HepG2 (cell line): Measurements from ENCODE around the gene PXYLP1. TPM values are rescaled to one million over a fixed set of nuclear protein-coding genes. Genes with fewer than 3 reads are reported as not detected.

ENCODE experiments used
- ERF ChIP-seq: IDR thresholded peaks from 2 replicates; pipeline ENCODE4 v1.6.1; 2018; ENCODE audit warnings: missing biosample characterization, missing genetic modification reagents
- GATAD1 ChIP-seq: IDR thresholded peaks from 2 replicates; pipeline ENCODE4 v1.6.1; 2016; ENCODE audit warnings: missing genetic modification reagents, missing compliant biosample characterization
- MIER2 ChIP-seq: IDR thresholded peaks from 2 replicates; pipeline ENCODE4 v1.6.1; 2016; ENCODE audit warnings: missing biosample characterization, missing genetic modification reagents
- PHF21A ChIP-seq: sonication (generic); formaldehyde crosslinking; IDR thresholded peaks from 2 replicates; pipeline ENCODE4 v1.5.0; 2020; ENCODE audit warnings: mild to moderate bottlenecking, missing genetic modification reagents
- SCMH1 ChIP-seq: sonication (generic); formaldehyde crosslinking; IDR thresholded peaks from 2 replicates; pipeline ENCODE4 v1.9.0; 2021; ENCODE audit warnings: missing genetic modification reagents, mild to moderate bottlenecking, borderline replicate concordance
- SP5 ChIP-seq: IDR thresholded peaks from 2 replicates; pipeline ENCODE4 v1.6.1; 2016; ENCODE audit warnings: low read depth, borderline replicate concordance
- ZBTB21 ChIP-seq: sonication (generic); formaldehyde crosslinking; IDR thresholded peaks from 2 replicates; pipeline ENCODE4 v1.4.0; 2020; ENCODE audit warnings: missing genetic modification reagents
- ZNF468 ChIP-seq: sonication (generic); formaldehyde crosslinking; IDR thresholded peaks from 2 replicates; pipeline ENCODE4 v1.8.0; 2022; ENCODE audit warnings: mild to moderate bottlenecking, moderate library complexity, missing genetic modification reagents
- ZNF572 ChIP-seq: sonication (generic); formaldehyde crosslinking; IDR thresholded peaks from 2 replicates; pipeline ENCODE4 v1.5.1; 2020; ENCODE audit warnings: mild to moderate bottlenecking, missing genetic modification reagents
- ZNF670 ChIP-seq: sonication (generic); formaldehyde crosslinking; IDR thresholded peaks from 2 replicates; pipeline ENCODE4 v1.8.0; 2022; ENCODE audit warnings: mild to moderate bottlenecking, missing genetic modification reagents, borderline replicate concordance
- ZNF776 ChIP-seq: sonication (generic); formaldehyde crosslinking; IDR thresholded peaks from 2 replicates; pipeline ENCODE4 v1.4.0; 2020; ENCODE audit warnings: mild to moderate bottlenecking, missing genetic modification reagents
- ZSCAN12 ChIP-seq: sonication (generic); formaldehyde crosslinking; IDR thresholded peaks from 2 replicates; pipeline ENCODE4 v1.9.0; 2021; ENCODE audit warnings: mild to moderate bottlenecking, missing genetic modification reagents
- polyA plus RNA-seq, 8 experiments: library from polyadenylated mRNA; depleted of rRNA in 3 of 8; stranded (reverse) in 7 of 8; unstranded in 1 of 8; fragments of >200 nt; fragmentation: Illumina TruSeq in 4 of 8; extraction: Trizol in 4 of 8; gene quantifications; 2 replicates each; pipeline versions ENCODE4 v1.2.1 to v1.2.3, GENCODE V29; 2011 to 2016; ENCODE audit warnings: low read depth in 4 of 8, missing spikeins in 1 of 8, mixed read lengths in 1 of 8; ENCODE audit not compliant: insufficient read depth in 1 of 8
- total RNA-seq, 5 experiments: library from RNA; depleted of rRNA; stranded (reverse); fragments of >200 nt; fragmentation: Illumina TruSeq; extraction: Trizol; gene quantifications; 2 replicates each; pipeline ENCODE4 v1.2.3, GENCODE V29; 2016; ENCODE audit warnings: low read depth in 1 of 5
- TF ChIP-seq, protein P1 (sequence below): sonication (generic); formaldehyde crosslinking; IDR thresholded peaks from 2 replicates; pipeline ENCODE4 v1.4.0; 2020; ENCODE audit warnings: missing genetic modification reagents, borderline replicate concordance
- TF ChIP-seq, protein P2 (sequence below): sonication (generic); formaldehyde crosslinking; IDR thresholded peaks from 2 replicates; pipeline ENCODE4 v1.5.0; 2020; ENCODE audit warnings: missing genetic modification reagents
- TF ChIP-seq, protein P3 (sequence below): sonication (generic); formaldehyde crosslinking; IDR thresholded peaks from 2 replicates; pipeline ENCODE4 v1.5.0; 2020; ENCODE audit warnings: missing genetic modification reagents
- TF ChIP-seq, protein P4 (sequence below): sonication (generic); formaldehyde crosslinking; IDR thresholded peaks from 2 replicates; pipeline ENCODE4 v1.4.0; 2020; ENCODE audit warnings: missing genetic modification reagents, borderline replicate concordance
- TF ChIP-seq, protein P5 (sequence below), 2 experiments: IDR thresholded peaks; 2 replicates each; pipeline ENCODE4 v1.6.1; 2011 to 2012; ENCODE audit warnings: low read length in 2 of 2, borderline replicate concordance in 1 of 2, low read depth in 1 of 2, mild to moderate bottlenecking in 1 of 2, moderate library complexity in 1 of 2

Gene PXYLP1
- total and polyA plus RNA-seq, 2 of the 13 experiments (the other 11 are each of a cell fraction or from before 2014, with no cell fraction given), result 4.9 to 8.1 TPM

DNA sequence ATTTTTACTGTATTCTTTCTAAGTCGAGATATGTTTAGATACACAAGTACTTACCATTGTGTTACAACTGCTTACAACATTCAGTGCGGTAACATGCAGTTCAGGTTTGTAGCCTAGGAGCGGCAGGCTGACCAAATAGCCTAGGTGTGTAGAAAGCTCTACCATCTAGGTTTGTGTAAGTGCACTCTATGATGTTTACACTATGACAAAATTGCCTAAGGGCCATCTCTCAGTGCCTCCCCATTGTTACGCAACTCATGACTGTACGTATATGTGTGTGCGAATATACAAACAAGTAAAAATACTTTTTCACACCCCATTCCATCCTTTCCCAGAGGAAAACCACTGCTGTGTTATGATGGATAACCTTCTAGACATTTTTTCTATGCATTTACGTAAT, 44.3 kb downstream of the PXYLP1 start (continued):
- TF ChIP-seq, protein P1, sequence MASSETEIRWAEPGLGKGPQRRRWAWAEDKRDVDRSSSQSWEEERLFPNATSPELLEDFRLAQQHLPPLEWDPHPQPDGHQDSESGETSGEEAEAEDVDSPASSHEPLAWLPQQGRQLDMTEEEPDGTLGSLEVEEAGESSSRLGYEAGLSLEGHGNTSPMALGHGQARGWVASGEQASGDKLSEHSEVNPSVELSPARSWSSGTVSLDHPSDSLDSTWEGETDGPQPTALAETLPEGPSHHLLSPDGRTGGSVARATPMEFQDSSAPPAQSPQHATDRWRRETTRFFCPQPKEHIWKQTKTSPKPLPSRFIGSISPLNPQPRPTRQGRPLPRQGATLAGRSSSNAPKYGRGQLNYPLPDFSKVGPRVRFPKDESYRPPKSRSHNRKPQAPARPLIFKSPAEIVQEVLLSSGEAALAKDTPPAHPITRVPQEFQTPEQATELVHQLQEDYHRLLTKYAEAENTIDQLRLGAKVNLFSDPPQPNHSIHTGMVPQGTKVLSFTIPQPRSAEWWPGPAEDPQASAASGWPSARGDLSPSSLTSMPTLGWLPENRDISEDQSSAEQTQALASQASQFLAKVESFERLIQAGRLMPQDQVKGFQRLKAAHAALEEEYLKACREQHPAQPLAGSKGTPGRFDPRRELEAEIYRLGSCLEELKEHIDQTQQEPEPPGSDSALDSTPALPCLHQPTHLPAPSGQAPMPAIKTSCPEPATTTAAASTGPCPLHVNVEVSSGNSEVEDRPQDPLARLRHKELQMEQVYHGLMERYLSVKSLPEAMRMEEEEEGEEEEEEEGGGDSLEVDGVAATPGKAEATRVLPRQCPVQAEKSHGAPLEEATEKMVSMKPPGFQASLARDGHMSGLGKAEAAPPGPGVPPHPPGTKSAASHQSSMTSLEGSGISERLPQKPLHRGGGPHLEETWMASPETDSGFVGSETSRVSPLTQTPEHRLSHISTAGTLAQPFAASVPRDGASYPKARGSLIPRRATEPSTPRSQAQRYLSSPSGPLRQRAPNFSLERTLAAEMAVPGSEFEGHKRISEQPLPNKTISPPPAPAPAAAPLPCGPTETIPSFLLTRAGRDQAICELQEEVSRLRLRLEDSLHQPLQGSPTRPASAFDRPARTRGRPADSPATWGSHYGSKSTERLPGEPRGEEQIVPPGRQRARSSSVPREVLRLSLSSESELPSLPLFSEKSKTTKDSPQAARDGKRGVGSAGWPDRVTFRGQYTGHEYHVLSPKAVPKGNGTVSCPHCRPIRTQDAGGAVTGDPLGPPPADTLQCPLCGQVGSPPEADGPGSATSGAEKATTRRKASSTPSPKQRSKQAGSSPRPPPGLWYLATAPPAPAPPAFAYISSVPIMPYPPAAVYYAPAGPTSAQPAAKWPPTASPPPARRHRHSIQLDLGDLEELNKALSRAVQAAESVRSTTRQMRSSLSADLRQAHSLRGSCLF, result no peak
- no peak for TF ChIP-seq ZSCAN12 (CRISPR knock-in tag)
- TF ChIP-seq, protein P2, sequence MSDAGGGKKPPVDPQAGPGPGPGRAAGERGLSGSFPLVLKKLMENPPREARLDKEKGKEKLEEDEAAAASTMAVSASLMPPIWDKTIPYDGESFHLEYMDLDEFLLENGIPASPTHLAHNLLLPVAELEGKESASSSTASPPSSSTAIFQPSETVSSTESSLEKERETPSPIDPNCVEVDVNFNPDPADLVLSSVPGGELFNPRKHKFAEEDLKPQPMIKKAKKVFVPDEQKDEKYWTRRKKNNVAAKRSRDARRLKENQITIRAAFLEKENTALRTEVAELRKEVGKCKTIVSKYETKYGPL, result peak; percentile 58; the same call in 1 of the 2 replicates
- TF ChIP-seq ZBTB21 (CRISPR knock-in tag), result no peak
- TF ChIP-seq SP5 (CRISPR knock-in tag), result peak; percentile 64; the same call in 1 of the 2 replicates
- no peak for TF ChIP-seq ZNF776
- TF ChIP-seq, protein P3, sequence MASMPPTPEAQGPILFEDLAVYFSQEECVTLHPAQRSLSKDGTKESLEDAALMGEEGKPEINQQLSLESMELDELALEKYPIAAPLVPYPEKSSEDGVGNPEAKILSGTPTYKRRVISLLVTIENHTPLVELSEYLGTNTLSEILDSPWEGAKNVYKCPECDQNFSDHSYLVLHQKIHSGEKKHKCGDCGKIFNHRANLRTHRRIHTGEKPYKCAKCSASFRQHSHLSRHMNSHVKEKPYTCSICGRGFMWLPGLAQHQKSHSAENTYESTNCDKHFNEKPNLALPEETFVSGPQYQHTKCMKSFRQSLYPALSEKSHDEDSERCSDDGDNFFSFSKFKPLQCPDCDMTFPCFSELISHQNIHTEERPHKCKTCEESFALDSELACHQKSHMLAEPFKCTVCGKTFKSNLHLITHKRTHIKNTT (CRISPR knock-in tag), result no peak
- TF ChIP-seq MIER2 (CRISPR knock-in tag), result 0 out of 2 replicates have a peak, but pooled peaks have one; percentile 45
- TF ChIP-seq ZNF572 (CRISPR knock-in tag), result no peak
- TF ChIP-seq GATAD1 (CRISPR knock-in tag), result peak; percentile 41; the same call in 1 of the 2 replicates
- no peak for TF ChIP-seq ZNF468 (CRISPR knock-in tag)
- TF ChIP-seq, protein P4, sequence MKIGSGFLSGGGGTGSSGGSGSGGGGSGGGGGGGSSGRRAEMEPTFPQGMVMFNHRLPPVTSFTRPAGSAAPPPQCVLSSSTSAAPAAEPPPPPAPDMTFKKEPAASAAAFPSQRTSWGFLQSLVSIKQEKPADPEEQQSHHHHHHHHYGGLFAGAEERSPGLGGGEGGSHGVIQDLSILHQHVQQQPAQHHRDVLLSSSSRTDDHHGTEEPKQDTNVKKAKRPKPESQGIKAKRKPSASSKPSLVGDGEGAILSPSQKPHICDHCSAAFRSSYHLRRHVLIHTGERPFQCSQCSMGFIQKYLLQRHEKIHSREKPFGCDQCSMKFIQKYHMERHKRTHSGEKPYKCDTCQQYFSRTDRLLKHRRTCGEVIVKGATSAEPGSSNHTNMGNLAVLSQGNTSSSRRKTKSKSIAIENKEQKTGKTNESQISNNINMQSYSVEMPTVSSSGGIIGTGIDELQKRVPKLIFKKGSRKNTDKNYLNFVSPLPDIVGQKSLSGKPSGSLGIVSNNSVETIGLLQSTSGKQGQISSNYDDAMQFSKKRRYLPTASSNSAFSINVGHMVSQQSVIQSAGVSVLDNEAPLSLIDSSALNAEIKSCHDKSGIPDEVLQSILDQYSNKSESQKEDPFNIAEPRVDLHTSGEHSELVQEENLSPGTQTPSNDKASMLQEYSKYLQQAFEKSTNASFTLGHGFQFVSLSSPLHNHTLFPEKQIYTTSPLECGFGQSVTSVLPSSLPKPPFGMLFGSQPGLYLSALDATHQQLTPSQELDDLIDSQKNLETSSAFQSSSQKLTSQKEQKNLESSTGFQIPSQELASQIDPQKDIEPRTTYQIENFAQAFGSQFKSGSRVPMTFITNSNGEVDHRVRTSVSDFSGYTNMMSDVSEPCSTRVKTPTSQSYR (CRISPR knock-in tag), result peak; percentile 14; the same call in 1 of the 2 replicates
- TF ChIP-seq ZNF670 (CRISPR knock-in tag), result peak; percentile 65; the same call in 1 of the 2 replicates
- TF ChIP-seq, protein P5, sequence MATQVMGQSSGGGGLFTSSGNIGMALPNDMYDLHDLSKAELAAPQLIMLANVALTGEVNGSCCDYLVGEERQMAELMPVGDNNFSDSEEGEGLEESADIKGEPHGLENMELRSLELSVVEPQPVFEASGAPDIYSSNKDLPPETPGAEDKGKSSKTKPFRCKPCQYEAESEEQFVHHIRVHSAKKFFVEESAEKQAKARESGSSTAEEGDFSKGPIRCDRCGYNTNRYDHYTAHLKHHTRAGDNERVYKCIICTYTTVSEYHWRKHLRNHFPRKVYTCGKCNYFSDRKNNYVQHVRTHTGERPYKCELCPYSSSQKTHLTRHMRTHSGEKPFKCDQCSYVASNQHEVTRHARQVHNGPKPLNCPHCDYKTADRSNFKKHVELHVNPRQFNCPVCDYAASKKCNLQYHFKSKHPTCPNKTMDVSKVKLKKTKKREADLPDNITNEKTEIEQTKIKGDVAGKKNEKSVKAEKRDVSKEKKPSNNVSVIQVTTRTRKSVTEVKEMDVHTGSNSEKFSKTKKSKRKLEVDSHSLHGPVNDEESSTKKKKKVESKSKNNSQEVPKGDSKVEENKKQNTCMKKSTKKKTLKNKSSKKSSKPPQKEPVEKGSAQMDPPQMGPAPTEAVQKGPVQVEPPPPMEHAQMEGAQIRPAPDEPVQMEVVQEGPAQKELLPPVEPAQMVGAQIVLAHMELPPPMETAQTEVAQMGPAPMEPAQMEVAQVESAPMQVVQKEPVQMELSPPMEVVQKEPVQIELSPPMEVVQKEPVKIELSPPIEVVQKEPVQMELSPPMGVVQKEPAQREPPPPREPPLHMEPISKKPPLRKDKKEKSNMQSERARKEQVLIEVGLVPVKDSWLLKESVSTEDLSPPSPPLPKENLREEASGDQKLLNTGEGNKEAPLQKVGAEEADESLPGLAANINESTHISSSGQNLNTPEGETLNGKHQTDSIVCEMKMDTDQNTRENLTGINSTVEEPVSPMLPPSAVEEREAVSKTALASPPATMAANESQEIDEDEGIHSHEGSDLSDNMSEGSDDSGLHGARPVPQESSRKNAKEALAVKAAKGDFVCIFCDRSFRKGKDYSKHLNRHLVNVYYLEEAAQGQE (IDR thresholded peaks at IDR 0.05; ENCODE audit: borderline replicate concordance in 1 of 2, low read depth in 1 of 2, low read length in 2 of 2), result no peak
- peak; percentile 71 for TF ChIP-seq PHF21A (CRISPR knock-in tag)
- no peak for TF ChIP-seq SCMH1
- no peak for TF ChIP-seq ERF (CRISPR knock-in tag)
